ENCODE measurements around the gene TCF7L2. TPM values are rescaled to one million over a fixed set of nuclear protein-coding genes. Genes with fewer than 3 reads are reported as not detected.

Gene TCF7L2
- total RNA-seq, 2 donors from 2014 or later = 26.8 to 29.6 TPM

DNA sequence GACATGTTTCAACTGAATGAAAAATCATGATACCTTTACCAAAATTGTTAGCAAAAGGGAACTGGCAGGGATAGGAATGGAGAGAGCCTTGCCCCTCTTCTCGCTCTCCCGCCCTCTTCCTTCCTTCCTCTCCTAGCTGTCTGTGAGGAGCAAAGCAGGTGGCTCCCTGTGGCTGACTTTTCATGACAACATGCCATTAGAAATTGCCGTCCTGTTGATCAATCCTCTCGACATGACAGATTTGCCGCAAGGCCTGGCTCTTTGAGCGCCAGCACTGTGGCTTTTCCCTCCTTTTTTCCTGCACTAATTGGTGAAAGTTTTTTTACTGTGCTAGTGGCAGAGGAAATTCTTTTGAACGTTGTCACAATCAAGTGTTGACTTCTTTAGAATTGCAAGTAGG lies 171.1 kb downstream of the TCF7L2 start:
- no peak for DNase-seq (ENCODE audit: low spot score)
- intact Hi-C loops (cut with DNase I) = loop anchor here in 1 of 2 donors (10.0 kb wide), 1 partner anchor 166 kb away; the partner anchor contains the start of gene TCF7L2

DNA sequence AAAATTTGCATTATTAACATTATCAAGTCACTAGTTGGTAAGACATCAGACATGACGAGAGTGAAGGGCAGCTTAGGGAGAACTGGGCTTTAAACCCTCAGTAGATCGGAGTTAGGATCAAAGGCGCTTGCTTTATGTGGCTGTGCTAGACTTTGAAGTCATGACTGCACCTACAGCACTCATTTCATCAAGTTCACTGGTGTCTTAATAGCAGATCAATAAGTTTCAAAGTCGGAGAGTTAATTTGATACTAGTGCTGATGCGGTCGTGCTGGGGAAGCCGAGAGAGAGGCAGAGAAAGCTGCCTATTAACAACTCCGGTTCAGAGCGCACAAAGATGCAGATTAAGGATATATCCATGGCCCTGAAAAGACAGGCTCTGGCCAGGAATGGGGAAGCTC lies 172.9 kb downstream of the TCF7L2 start:
- DNase-seq (ENCODE audit: low spot score) = no peak
- intact Hi-C loops (cut with DNase I) = loop anchor here in 1 of 2 donors (10.0 kb wide), 1 partner anchor 168 kb away; the partner anchor contains the start of gene TCF7L2

DNA sequence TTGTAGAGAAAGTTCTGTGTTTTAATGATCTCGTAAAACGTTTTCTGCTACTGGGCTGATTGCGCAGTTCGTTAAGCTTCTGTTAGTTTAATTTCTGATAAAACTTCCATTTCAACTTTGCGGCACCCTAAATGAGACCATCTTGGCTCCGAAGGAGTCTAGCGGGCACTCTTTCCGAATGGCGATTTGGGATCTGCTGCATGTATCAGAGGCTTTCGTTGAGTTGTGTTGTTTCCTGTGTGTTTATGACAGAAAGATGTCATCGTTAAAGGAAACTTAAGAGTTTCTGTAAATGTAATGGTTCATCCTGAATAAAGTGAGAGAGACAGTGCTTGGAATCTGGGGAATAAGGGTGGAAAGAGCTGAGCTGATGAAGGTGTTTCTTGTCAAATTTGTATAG lies 174.7 kb downstream of the TCF7L2 start:
- intact Hi-C loops (cut with DNase I) = loop anchor here in 1 of 2 donors (10.0 kb wide), 1 partner anchor 170 kb away; the partner anchor contains the start of gene TCF7L2
- no peak for DNase-seq (ENCODE audit: low spot score)

- no peak for DNase-seq (ENCODE audit: low spot score)
- intact Hi-C loops (cut with DNase I) = loop anchor here in 1 of 2 donors (10.0 kb wide), 1 partner anchor 171 kb away; the partner anchor contains the start of gene TCF7L2
Observed at GRCh38 chr10:113125612-113126011, 175.6 kb downstream of the TCF7L2 start.

DNA sequence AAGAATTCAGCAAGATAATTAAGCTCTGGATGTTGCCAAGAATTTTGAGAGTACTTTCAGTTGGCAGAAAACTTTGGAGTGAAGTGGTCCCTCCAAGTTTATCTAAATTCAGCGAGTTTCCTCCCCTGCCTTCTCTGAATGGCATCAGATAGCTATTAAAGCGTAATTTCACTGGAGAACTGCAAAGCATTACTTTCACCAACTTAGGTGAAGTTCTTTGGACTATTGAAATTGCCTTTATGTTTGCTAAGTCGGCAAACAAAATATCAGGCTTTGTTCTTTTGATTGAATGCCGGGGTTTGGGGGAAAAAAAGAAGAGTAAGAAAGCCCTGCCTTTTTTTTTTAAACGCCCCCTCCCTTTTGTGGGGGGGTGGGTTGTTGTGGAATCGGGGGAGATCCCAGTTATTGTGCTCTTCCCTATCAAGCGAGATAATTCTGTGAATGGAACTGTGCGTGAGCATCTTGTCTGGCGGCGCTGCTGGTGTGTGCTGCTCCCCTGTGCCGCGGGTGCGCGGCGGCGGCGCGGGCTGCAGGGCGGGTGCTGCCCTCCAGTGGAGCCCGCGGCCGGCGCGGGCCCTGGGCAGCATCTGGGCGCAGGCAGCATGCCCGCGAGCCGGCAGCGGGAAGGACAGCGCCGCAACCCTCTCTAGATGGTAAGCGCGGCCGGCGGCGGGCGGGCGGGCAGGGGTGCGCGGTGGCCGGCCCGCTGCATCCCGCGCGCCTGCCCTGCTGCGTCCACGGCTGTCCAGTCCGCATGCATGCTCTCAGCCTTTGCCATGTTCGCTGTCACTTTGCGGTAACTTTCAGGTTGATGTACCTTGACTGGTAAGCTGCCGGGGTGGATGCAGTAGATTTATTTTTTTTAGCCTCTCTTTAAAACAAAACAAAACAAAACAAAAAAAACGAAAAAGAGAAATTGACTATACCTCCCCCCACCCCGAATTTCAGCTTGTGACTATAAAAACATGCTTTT lies 176.5 kb downstream of the TCF7L2 start:
- intact Hi-C loops (cut with DNase I) = loop anchor here in 1 of 2 donors (10.0 kb wide), 1 partner anchor 172 kb away; the partner anchor contains the start of gene TCF7L2
- DNase-seq (ENCODE audit: low spot score) = peak; percentile 92

GRCh38 chr10:113127261-113127900 lies 177.3 kb downstream of the TCF7L2 start:
- no peak for DNase-seq (ENCODE audit: low spot score)
- intact Hi-C loops (cut with DNase I) = loop anchor here in 1 of 2 donors (10.0 kb wide), 1 partner anchor 173 kb away; the partner anchor contains the start of gene TCF7L2

GRCh38 chr10:113127901-113128283 lies 177.8 kb downstream of the TCF7L2 start:
- intact Hi-C loops (cut with DNase I) = loop anchor here in 1 of 2 donors (10.0 kb wide), 1 partner anchor 173 kb away; the partner anchor contains the start of gene TCF7L2
- DNase-seq (ENCODE audit: low spot score) = no peak

- intact Hi-C loops (cut with DNase I) = loop anchor here in 1 of 2 donors (10.0 kb wide), 1 partner anchor 174 kb away; the partner anchor contains the start of gene TCF7L2
Observed at GRCh38 chr10:113128450-113129070, 178.5 kb downstream of the TCF7L2 start.

DNA sequence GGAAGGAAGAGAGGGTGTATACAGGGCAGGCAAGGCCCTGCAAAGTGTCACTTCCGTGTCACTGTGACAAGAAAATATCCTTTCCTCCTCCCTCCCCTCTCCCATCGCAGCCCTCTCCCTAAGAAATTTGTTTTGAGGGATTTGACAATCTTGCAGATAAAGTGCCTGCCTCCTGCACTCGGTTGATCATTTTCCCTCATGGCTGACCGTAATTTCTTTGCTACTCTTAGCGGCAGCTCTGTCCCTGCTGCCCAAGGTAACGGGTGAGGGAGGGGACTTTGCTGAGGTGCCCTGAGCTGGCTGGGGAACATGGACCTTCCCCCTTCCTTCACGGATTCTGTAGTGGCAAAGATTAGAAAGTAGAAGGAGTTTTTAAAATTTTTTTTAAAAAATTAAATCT lies 179.1 kb downstream of the TCF7L2 start:
- intact Hi-C loops (cut with DNase I) = loop anchor here in 1 of 2 donors (10.0 kb wide), 1 partner anchor 174 kb away; the partner anchor contains the start of gene TCF7L2
- no peak for DNase-seq (ENCODE audit: low spot score)

More at GRCh38 chr10:113128450-113129070, 178.5 kb downstream of the TCF7L2 start:
- DNase-seq (ENCODE audit: low spot score) = no peak

DNA sequence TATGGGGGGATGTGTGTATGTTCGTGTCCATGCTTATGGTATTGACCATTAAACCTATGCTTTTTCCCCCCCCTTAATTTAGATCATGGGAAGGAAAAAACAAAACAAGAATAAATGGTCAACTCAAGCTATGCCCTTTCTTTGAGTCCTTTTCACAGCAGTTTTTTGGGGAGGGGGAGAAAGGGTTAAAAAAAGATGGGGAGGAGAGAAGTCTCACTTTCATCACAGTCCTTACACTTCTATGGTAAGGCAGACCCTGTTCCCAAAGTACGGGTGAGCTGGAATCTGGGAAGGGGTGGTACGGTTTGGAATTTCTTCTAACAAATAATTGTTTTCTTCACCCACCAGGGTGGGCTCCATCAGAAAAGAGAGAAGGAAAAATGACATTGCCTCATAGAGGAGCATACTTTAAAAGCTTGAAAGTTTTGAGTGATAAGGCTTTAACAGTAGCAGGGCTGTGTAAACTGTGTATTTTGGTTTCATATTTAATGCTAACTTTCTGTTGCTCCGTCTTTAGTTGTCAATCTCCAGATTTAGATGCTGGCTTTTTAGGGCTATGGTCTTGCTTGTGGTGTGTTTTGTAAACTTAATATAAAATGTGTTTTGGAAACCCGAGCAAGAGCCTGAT lies 180.1 kb downstream of the TCF7L2 start:
- intact Hi-C loops (cut with DNase I) = no loop called here
- no peak for DNase-seq (ENCODE audit: low spot score)

GRCh38 chr10:113131613-113132261 lies 181.7 kb downstream of the TCF7L2 start:
- intact Hi-C loops (cut with DNase I) = loop anchor here in 1 of 2 donors (2.0 kb wide), 1 partner anchor 17 kb away; no protein-coding TSS in a partner anchor
- no peak for DNase-seq (ENCODE audit: low spot score)

DNA sequence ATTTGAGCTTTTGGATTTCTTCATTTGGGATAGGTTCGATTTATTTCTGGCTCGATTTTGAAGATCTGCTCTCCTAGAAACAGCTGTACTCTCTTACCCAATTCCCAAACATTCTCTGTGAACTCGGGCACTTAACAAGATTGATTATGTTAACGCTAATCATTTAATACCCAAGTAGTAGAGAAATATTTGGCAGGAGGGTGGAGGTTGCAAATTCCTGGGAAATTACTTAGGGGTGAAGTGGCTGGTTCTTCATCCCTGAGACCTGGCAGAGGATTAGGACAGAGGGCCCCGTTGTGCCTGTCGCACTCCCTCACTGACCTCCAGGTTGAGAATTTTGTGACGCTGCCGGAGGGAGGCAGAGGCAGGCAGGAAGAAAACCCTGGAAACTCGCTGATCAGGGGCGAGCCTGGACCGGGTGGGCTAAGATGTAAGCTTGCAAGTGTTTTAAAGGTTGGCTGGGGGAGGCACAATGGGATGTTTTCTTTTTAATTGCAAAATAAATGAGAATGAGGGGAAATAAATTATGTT lies 182.6 kb downstream of the TCF7L2 start:
- intact Hi-C loops (cut with DNase I) = loop anchor here in 1 of 2 donors (2.0 kb wide), 1 partner anchor 18 kb away; no protein-coding TSS in a partner anchor
- DNase-seq (ENCODE audit: low spot score) = no peak

- intact Hi-C loops (cut with DNase I) = loop anchor here in 1 of 2 donors (2.0 kb wide), 1 partner anchor 19 kb away; no protein-coding TSS in a partner anchor
- DNase-seq (ENCODE audit: low spot score) = no peak
Observed at GRCh38 chr10:113133497-113134115, 183.6 kb downstream of the TCF7L2 start.

DNA sequence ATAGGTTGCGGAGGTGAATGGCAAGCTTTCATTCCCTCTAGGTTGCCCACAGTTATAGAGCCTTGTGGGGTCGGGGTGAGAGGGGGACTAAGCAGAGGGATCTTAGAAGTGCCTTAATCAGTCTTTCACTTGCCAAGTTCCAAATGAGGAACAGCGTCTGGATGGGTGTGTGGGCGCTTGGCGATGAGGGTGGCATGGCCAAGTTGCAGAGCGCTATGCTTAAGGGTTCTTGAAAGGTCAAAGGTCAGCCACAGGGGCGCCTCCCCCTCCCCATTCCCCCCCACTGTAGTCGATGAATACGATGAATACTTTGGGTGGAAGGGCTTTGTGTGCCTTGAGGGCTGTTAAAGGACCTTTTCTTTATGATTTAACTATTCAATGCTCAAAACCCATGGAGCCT lies 185.0 kb downstream of the TCF7L2 start:
- intact Hi-C loops (cut with DNase I) = no loop called here
- DNase-seq (ENCODE audit: low spot score) = no peak

- no peak for DNase-seq (ENCODE audit: low spot score)
- intact Hi-C loops (cut with DNase I) = no loop called here
Observed at GRCh38 chr10:113137941-113138685, 188.1 kb downstream of the TCF7L2 start.

- no peak for DNase-seq (ENCODE audit: low spot score)
- intact Hi-C loops (cut with DNase I) = no loop called here
Observed at GRCh38 chr10:113138937-113139585, 189.0 kb downstream of the TCF7L2 start.

Measured in posterior vena cava (tissue), 2 donors.